HEK293T (cell line): ENCODE measurements around the gene ACTR8.

Experiments used
- CTCF ChIA-PET: fragments of 350-600 bp; formaldehyde crosslinking; extraction: SDS; loops from one replicate; lab custom pipeline; 2021; ENCODE audit warnings: antibody characterized with exemption, inconsistent platforms; lab: Yijun Ruan, JAX
- POLR2A ChIA-PET: fragments of 350-600 bp; formaldehyde crosslinking; extraction: SDS; loops from one replicate; lab custom pipeline; 2020; ENCODE audit warnings: antibody characterized with exemption, inconsistent platforms; lab: Yijun Ruan, JAX
- DNase-seq: peaks from one replicate; pipeline ENCODE4 v3.0.0; 2012; ENCODE audit warnings: mixed read lengths; ENCODE audit errors: extremely low spot score
- ARNT ChIP-seq: fragments of 450-650 bp; IDR thresholded peaks from 2 replicates; pipeline ENCODE4 v1.6.1; 2017; ENCODE audit warnings: mild to moderate bottlenecking
- BHLHE40 ChIP-seq: fragments of 450-650 bp; IDR thresholded peaks from 2 replicates; pipeline ENCODE4 v1.6.1; 2016; ENCODE audit warnings: mild to moderate bottlenecking, moderate library complexity, borderline replicate concordance
- CTBP1 ChIP-seq: fragments of 450-650 bp; IDR thresholded peaks from 2 replicates; pipeline ENCODE4 v1.6.1; 2016; ENCODE audit warnings: borderline replicate concordance
- ELF4 ChIP-seq: fragments of 450-650 bp; IDR thresholded peaks from 2 replicates; pipeline ENCODE4 v1.6.1; 2017; ENCODE audit warnings: antibody characterized with exemption
- FOXA1 ChIP-seq: fragments of 450-650 bp; IDR thresholded peaks from 2 replicates; pipeline ENCODE4 v1.6.1; 2016; ENCODE audit warnings: mild to moderate bottlenecking
- FOXK2 ChIP-seq: fragments of 450-650 bp; IDR thresholded peaks from 2 replicates; pipeline ENCODE4 v1.6.1; 2016; ENCODE audit warnings: mild to moderate bottlenecking
- FOXM1 ChIP-seq: fragments of 450-650 bp; IDR thresholded peaks from 2 replicates; pipeline ENCODE4 v1.6.1; 2017; ENCODE audit warnings: mild to moderate bottlenecking, borderline replicate concordance
- HDGF ChIP-seq: fragments of 450-650 bp; IDR thresholded peaks from 2 replicates; pipeline ENCODE4 v1.6.1; 2017; ENCODE audit warnings: antibody characterized with exemption, borderline replicate concordance
- L3MBTL2 ChIP-seq: fragments of 450-650 bp; conservative IDR thresholded peaks from 2 replicates; pipeline ENCODE4 v1.6.1; 2016; ENCODE audit warnings: mild to moderate bottlenecking
- LEF1 ChIP-seq: fragments of 450-650 bp; IDR thresholded peaks from 2 replicates; pipeline ENCODE4 v1.6.1; 2017; ENCODE audit warnings: mild to moderate bottlenecking, borderline replicate concordance
- NFRKB ChIP-seq: fragments of 450-650 bp; IDR thresholded peaks from 2 replicates; pipeline ENCODE4 v1.6.1; 2016; ENCODE audit warnings: mild to moderate bottlenecking, moderate library complexity
- SP1 ChIP-seq: fragments of 450-650 bp; IDR thresholded peaks from 2 replicates; pipeline ENCODE4 v1.6.1; 2017
- SUZ12 ChIP-seq: fragments of 450-650 bp; IDR thresholded peaks from 2 replicates; pipeline ENCODE4 v1.6.1; 2016; ENCODE audit warnings: mild to moderate bottlenecking
- TARDBP ChIP-seq: fragments of 450-650 bp; IDR thresholded peaks from 2 replicates; pipeline ENCODE4 v1.6.1; 2016
- ZNF384 ChIP-seq: fragments of 450-650 bp; IDR thresholded peaks from 2 replicates; pipeline ENCODE4 v1.6.1; 2016
- TF ChIP-seq, protein P1 (sequence below): fragments of 450-650 bp; IDR thresholded peaks from 2 replicates; pipeline ENCODE4 v1.6.1; 2016

ACTR8 gene

DNA sequence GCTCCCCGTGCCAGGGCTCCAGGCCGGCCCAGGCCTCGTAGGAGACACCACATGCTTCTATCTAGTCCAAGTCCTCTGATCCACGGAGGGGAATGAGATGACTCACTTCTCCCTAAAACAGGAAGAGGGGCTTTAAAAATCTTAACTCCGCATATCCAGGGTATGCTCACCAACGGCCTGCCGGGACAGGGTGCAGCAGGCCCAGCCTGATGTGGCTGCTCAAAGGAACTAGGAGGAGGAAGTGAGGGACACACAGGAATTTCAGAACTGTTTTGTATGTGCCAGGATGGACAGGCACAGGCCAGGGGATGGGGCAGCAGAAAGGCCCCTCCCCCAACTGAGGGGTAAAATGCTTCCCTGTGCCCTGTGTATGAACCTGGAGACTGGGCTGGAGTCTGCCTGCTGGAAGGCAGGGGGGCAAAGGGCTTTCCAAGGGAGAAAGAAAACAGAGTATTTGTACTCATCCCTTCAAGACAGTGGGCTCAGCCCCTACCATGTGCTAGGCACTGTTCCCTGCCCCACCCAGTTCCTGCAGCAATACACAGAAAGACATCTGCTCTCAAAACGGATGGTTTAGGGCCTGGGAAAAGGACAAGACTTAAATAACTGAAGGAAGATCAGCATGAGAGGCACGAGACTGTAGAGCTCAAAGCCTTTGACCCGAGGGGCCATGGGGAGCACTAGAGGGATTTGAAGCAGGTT is 57.8 kb downstream of the ACTR8 start:
- CTCF ChIA-PET, result no interaction called here
- POLR2A ChIA-PET, result no interaction called here
- DNase-seq, result no peak
- no peak for TF ChIP-seq FOXM1
- no peak for TF ChIP-seq CTBP1
- TF ChIP-seq SP1, result no peak

DNA sequence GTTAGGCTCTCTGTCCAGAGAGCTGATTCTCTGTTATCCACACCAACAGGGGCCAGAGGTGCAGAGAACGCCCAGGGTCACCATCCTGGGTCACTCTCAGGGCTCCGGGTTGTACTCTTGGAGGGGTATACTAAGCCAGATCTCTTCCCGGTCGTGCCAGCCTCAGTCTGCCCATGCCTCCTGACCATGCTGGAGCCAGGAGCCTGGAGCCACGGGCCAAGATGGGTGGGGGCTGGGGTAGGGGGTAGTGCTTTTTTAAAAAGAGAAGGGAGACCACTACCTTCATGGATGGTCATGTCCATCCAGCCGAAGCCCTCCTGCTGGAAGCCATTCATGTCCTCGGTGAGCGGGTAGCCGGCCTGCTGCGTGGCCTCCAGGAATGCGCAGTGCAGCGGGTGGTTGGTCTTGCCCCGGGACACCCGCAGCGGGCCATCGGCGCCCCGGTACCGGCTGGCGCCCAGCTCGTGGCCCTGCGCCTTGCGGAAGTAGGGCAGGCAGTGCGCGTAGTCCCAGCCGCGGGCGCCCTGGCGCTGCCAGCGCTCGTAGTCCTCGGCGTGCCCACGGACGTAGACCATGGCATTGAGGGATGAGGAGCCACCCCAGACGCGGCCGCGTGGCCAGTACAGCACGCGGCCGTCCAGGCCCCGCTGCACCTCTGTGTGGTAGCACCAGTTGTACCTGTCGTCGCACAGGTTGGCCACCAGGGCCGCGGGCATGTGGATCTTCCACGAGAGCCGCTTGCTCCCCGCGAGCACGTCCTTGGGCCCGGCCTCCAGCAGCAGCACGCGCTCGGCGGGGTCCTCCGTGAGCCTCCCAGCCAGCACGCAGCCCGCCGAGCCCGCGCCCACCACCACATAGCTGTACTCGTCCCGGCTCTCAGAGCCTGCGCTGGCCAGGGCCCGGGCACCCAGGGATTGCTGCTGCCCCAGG is 58.7 kb downstream of the ACTR8 start:
- TF ChIP-seq CTBP1 (no peak), SUZ12 (no peak)
- TF ChIP-seq, protein P1, sequence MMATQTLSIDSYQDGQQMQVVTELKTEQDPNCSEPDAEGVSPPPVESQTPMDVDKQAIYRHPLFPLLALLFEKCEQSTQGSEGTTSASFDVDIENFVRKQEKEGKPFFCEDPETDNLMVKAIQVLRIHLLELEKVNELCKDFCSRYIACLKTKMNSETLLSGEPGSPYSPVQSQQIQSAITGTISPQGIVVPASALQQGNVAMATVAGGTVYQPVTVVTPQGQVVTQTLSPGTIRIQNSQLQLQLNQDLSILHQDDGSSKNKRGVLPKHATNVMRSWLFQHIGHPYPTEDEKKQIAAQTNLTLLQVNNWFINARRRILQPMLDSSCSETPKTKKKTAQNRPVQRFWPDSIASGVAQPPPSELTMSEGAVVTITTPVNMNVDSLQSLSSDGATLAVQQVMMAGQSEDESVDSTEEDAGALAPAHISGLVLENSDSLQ, result no peak
- CTCF ChIA-PET, result no interaction called here

DNA sequence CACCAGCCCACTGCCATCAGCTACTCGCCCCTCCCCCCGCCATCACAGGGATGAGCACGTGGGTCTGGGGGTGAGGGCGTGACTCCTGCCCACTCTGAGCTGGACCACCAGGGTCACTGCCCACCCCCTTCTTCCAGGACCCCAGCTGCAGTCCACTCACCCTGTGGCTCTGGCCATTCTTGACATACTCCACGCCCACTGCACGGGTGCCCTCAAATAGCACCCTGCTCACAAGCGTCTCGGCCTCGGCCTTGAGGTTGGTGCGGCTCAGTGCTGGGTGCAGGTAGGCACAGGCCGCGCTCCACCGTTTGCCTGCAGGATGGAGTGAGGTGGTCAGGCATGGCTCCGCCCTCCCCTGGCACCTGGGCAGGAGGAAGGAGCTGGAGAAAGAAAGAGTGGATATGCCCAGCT is 59.6 kb downstream of the ACTR8 start:
- TF ChIP-seq TARDBP, result no peak
- TF ChIP-seq SP1, result no peak
- TF ChIP-seq SUZ12, result no peak
- no peak for TF ChIP-seq L3MBTL2
- no peak for TF ChIP-seq ELF4
- TF ChIP-seq, protein P1, result no peak
- no peak for TF ChIP-seq LEF1
- no peak for TF ChIP-seq BHLHE40
- no peak for TF ChIP-seq FOXM1
- no peak for DNase-seq
- ChIA-PET POLR2A (no interaction called here), CTCF (no interaction called here)

More for the DNA sequence above, 58.7 kb downstream of the ACTR8 start:
- no peak for DNase-seq
- POLR2A ChIA-PET, result no interaction called here

- TF ChIP-seq BHLHE40, result no peak
- TF ChIP-seq FOXM1, result no peak
- TF ChIP-seq ZNF384, result no peak
- no peak for TF ChIP-seq NFRKB
- no peak for DNase-seq
- POLR2A ChIA-PET, result no interaction called here
- CTCF ChIA-PET, result no interaction called here
Observed at GRCh38 chr3:53821631-53822121, 60.3 kb downstream of the ACTR8 start.

DNA sequence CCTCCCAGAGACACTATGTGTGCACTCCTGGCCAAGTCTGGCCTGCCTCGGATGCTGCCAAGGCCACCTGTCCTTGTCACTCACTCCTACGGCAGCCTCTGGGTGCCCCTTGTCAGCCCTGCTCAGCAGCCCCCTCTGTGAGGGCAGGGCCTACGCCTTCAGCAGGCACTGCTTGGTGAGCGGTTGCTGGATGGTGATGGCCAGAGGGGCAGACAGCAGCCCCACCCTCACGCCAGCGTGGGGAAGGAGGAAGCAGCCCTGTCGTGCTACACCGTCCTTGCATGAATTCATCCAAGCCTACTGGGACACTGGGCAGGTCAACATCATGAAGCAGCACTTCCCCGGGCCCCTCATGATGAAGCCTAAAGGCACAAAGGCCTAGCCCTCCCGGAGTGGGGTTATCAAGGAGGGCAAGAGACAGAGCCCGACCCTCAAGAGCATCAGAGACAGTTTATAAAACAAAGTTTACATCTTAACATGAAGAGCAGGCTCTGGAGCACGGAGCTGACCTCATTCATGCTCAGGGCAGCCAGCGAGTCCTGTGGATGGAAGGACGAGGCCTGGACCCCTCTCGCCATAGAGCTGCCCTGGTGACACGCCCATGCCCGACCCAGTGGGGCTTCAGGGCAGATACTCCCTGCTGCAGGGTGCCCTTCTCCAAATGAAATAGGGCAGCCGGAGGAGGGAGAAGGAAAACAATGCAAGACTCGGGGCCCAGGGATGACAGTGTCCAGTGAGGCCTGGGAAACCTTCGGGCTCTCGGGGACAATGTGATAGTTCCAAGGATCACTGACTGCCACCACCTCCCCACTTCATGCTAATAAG is 61.0 kb downstream of the ACTR8 start:
- DNase-seq, result no peak
- CTCF ChIA-PET, result no interaction called here
- TF ChIP-seq ZNF384, result no peak
- no peak for TF ChIP-seq LEF1
- TF ChIP-seq HDGF, result no peak
- no peak for TF ChIP-seq ELF4
- TF ChIP-seq FOXA1, result no peak
- no peak for TF ChIP-seq FOXM1
- no peak for TF ChIP-seq FOXK2
- no peak for TF ChIP-seq CTBP1
- no peak for TF ChIP-seq ARNT
- no peak for TF ChIP-seq L3MBTL2
- TF ChIP-seq BHLHE40, result no peak
- TF ChIP-seq NFRKB, result no peak
- TF ChIP-seq SUZ12, result no peak
- TF ChIP-seq SP1, result no peak
- TF ChIP-seq, protein P1, result no peak
- POLR2A ChIA-PET, result no interaction called here

DNA sequence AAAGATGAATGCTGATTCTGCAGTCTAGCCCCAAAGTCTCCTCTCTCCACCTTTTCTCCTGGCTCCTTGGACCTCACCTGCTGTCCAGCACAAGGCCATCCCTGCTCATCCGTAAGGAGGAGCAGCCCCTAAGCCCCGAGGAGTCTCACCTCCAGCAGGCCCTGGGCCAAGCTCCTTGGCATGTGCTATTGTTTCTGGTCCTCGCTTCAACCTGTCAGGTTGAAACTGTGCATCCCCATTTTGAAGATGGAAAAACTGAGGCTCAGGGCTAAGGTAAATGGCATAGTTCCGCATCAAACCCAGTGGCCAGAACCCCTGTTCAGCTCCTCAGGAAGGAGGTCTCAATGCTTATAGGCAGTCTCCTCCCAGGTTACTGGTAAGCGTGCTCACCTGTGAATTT is 61.9 kb downstream of the ACTR8 start:
- ChIA-PET POLR2A (no interaction called here), CTCF (no interaction called here)
- DNase-seq, result no peak
- TF ChIP-seq ARNT (no peak), LEF1 (no peak), CTBP1 (no peak), TARDBP (no peak), HDGF (no peak), L3MBTL2 (no peak), ELF4 (no peak), ZNF384 (no peak), FOXK2 (no peak), NFRKB (no peak), SUZ12 (no peak)
